HEK293 (cell line): ENCODE measurements around the gene GRIN3A.

Experiments used
- AEBP2 ChIP-seq: fragments of 450-650 bp; formaldehyde crosslinking; IDR thresholded peaks from 2 replicates; pipeline ENCODE4 v1.5.1; 2016; ENCODE audit warnings: missing biosample characterization, missing genetic modification characterization, borderline replicate concordance
- CTCF ChIP-seq: fragments of 450-650 bp; formaldehyde crosslinking; IDR thresholded peaks from 2 replicates; pipeline ENCODE4 v1.5.1; 2016; ENCODE audit warnings: missing biosample characterization, missing genetic modification characterization
- KLF8 ChIP-seq: fragments of 450-650 bp; formaldehyde crosslinking; IDR thresholded peaks from 2 replicates; pipeline ENCODE4 v1.5.1; 2016; ENCODE audit warnings: missing biosample characterization, missing genetic modification characterization
- MZF1 ChIP-seq: fragments of 450-650 bp; formaldehyde crosslinking; IDR thresholded peaks from 2 replicates; pipeline ENCODE4 v1.5.1; 2017; ENCODE audit warnings: missing biosample characterization, missing genetic modification characterization, borderline replicate concordance
- TCF7L2 ChIP-seq: IDR thresholded peaks from 2 replicates; pipeline ENCODE4 v1.6.1; 2011; ENCODE audit warnings: low read depth, mild to moderate bottlenecking, inconsistent platforms, low read length, moderate library complexity, borderline replicate concordance
- YY1 ChIP-seq: fragments of 450-650 bp; formaldehyde crosslinking; IDR thresholded peaks from 2 replicates; pipeline ENCODE4 v1.5.1; 2018; ENCODE audit warnings: missing biosample characterization, missing genetic modification characterization
- ZBTB7A ChIP-seq: fragments of 450-650 bp; formaldehyde crosslinking; IDR thresholded peaks from 2 replicates; pipeline ENCODE4 v1.5.1; 2016; ENCODE audit warnings: low read depth, missing biosample characterization, missing genetic modification characterization
- ZNF133 ChIP-seq: fragments of 450-650 bp; formaldehyde crosslinking; IDR thresholded peaks from 2 replicates; pipeline ENCODE4 v1.5.1; 2016; ENCODE audit warnings: missing biosample characterization, missing genetic modification characterization
- TF ChIP-seq, protein P1 (sequence below): fragments of 450-650 bp; formaldehyde crosslinking; IDR thresholded peaks from 2 replicates; pipeline ENCODE4 v1.5.1; 2016; ENCODE audit warnings: missing biosample characterization, missing genetic modification characterization
- TF ChIP-seq, protein P2 (sequence below): fragments of 450-650 bp; formaldehyde crosslinking; IDR thresholded peaks from 2 replicates; pipeline ENCODE4 v1.5.1; 2017; ENCODE audit warnings: missing biosample characterization, missing genetic modification characterization

- TF ChIP-seq TCF7L2 (no peak), CTCF (tag by site-specific recombination) (no peak), ZNF133 (tag by site-specific recombination) (no peak), ZBTB7A (tag by site-specific recombination) (no peak), YY1 (no peak), MZF1 (no peak), KLF8 (tag by site-specific recombination) (no peak), AEBP2 (tag by site-specific recombination) (no peak)
- TF ChIP-seq, protein P1, sequence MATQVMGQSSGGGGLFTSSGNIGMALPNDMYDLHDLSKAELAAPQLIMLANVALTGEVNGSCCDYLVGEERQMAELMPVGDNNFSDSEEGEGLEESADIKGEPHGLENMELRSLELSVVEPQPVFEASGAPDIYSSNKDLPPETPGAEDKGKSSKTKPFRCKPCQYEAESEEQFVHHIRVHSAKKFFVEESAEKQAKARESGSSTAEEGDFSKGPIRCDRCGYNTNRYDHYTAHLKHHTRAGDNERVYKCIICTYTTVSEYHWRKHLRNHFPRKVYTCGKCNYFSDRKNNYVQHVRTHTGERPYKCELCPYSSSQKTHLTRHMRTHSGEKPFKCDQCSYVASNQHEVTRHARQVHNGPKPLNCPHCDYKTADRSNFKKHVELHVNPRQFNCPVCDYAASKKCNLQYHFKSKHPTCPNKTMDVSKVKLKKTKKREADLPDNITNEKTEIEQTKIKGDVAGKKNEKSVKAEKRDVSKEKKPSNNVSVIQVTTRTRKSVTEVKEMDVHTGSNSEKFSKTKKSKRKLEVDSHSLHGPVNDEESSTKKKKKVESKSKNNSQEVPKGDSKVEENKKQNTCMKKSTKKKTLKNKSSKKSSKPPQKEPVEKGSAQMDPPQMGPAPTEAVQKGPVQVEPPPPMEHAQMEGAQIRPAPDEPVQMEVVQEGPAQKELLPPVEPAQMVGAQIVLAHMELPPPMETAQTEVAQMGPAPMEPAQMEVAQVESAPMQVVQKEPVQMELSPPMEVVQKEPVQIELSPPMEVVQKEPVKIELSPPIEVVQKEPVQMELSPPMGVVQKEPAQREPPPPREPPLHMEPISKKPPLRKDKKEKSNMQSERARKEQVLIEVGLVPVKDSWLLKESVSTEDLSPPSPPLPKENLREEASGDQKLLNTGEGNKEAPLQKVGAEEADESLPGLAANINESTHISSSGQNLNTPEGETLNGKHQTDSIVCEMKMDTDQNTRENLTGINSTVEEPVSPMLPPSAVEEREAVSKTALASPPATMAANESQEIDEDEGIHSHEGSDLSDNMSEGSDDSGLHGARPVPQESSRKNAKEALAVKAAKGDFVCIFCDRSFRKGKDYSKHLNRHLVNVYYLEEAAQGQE (tag by site-specific recombination): no peak
- TF ChIP-seq, protein P2, sequence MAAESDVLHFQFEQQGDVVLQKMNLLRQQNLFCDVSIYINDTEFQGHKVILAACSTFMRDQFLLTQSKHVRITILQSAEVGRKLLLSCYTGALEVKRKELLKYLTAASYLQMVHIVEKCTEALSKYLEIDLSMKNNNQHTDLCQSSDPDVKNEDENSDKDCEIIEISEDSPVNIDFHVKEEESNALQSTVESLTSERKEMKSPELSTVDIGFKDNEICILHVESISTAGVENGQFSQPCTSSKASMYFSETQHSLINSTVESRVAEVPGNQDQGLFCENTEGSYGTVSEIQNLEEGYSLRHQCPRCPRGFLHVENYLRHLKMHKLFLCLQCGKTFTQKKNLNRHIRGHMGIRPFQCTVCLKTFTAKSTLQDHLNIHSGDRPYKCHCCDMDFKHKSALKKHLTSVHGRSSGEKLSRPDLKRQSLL (tag by site-specific recombination): no peak
Measured at GRCh38 chr9:101711330-101711941, 27.0 kb downstream of the GRIN3A start.
